Heart right ventricle (tissue), 16 donors: ENCODE data around the gene ZMPSTE24. TPM values are rescaled to one million over a fixed set of nuclear protein-coding genes. Genes with fewer than 3 reads are reported as not detected.

Experiments used
- ATAC-seq, 8 donors: fragments of 200-7000 bp; cut with Tn5 transposase; one replicate each; pipeline ENCODE4 v1.9.1; 2020; ENCODE audit warnings: mild to moderate bottlenecking in 8 of 8, moderate library complexity in 8 of 8, moderate number of reproducible peaks in 1 of 8
- DNase-seq, 2 donors: peaks; one replicate each; pipeline ENCODE4 v3.0.0-alpha.2; 2020
- H3K27ac ChIP-seq, 10 donors: fragments of 200-600 bp; sonication (generic) in 2 of 10; one replicate each; pipeline versions ENCODE4 v1.5.0 to v1.8.0; 2020 to 2022; ENCODE audit warnings: mild to moderate bottlenecking in 3 of 10
- H3K27me3 ChIP-seq, 7 donors: fragments of 200-600 bp; one replicate each; pipeline ENCODE4 v1.8.0; 2021 to 2022; ENCODE audit warnings: mild to moderate bottlenecking in 2 of 7
- H3K36me3 ChIP-seq, 9 donors: fragments of 200-600 bp; sonication (generic) in 1 of 9; one replicate each; pipeline versions ENCODE4 v1.5.0 to v1.8.0; 2020 to 2022; ENCODE audit warnings: mild to moderate bottlenecking in 2 of 9
- H3K4me1 ChIP-seq, 9 donors: fragments of 200-600 bp; sonication (generic) in 1 of 9; one replicate each; pipeline versions ENCODE4 v1.5.0 to v1.8.0; 2020 to 2022; ENCODE audit warnings: mild to moderate bottlenecking in 4 of 9
- H3K4me3 ChIP-seq, 10 donors: fragments of 200-600 bp; sonication (generic) in 2 of 10; one replicate each; pipeline versions ENCODE4 v1.5.0 to v1.8.0; 2020 to 2022; ENCODE audit warnings: mild to moderate bottlenecking in 7 of 10, moderate library complexity in 2 of 10
- H3K9me3 ChIP-seq, 11 donors: fragments of 200-600 bp in 10 of 11; sonication (generic) in 2 of 11; one replicate each; pipeline versions ENCODE4 v1.5.0 to v1.8.0; 2013 to 2022; ENCODE audit warnings: mild to moderate bottlenecking in 2 of 11, control low read depth in 1 of 11, moderate library complexity in 1 of 11
- WGBS, 2 donors: extraction: QIAGEN DNeasy Blood & Tissue Kit; methylation state at CpG; one replicate each; pipeline ENCODE4 v1.1.7; 2013; ENCODE audit warnings: inconsistent platforms in 1 of 2; 5-methylcytosine and 5-hydroxymethylcytosine counted together
- intact Hi-C, 10 donors: fragments of 100-400 bp; cut with DNase I; formaldehyde crosslinking; loops; one replicate each; pipeline versions ENCODE4 v1.11.1 to v1.14.2; 2022
- polyA plus RNA-seq, 2 donors: library from polyadenylated mRNA; stranded (reverse); fragments of 200-250 nt; gene quantifications; one replicate each; pipeline ENCODE4 v1.2.3, GENCODE V29; 2013
- total RNA-seq, 10 donors: library from RNA; stranded (reverse); fragmentation: NEBNext Ultra II Directional in 3 of 10; extraction: Animal tissue kit (Norgen Biotek cat#: 25700) in 3 of 10; gene quantifications; one replicate each; pipeline versions ENCODE4 v1.2.1 to v1.2.4, GENCODE V29; 2021 to 2023
- TF ChIP-seq, protein P1 (sequence below), 9 donors: fragments of 200-600 bp; sonication (generic) in 2 of 9; IDR thresholded peaks; one replicate each; pipeline versions ENCODE4 v1.5.0 to v1.8.0; 2021 to 2022; ENCODE audit warnings: antibody characterized with exemption in 9 of 9, mild to moderate bottlenecking in 5 of 9, moderate library complexity in 1 of 9
- donor health status: Arrhythmogenic right ventricular cardiomyopathy.
- donor health status: ischemic (EF 13 %, LVEDD 7.1; RV severe dilation, severe dysfunction).
- donor health status: healthy with polysubstance abuse.
- donor health status: DM: no; HTN: yes; CAD: no.
- donor health status: DM: no; HTN: no; CAD: no.
- donor health status: ischemic (EF 25% LVEDD 6.9; RV normal size, moderate dysfunction).
- donor health status: ischemic (EF 25% LVEDD 5.7; RV mildly dilated, moderate dysfunction).
- donor health status: healthy.
- donor health status: DM: yes; HTN: yes; CAD: no.
- donor health status: Ischemic cardiomyopathy.
- donor health status: ischemic (EF 35%, LVEDD 5.7; RV mildly dilated, moderate dysfunction).
- donor health status: nonischemic (EF 11% LVEDD 7.7; RV severe dilation, severe dysfunction).
- donor health status: DM: yes; HTN: yes; CAD: no.
- donor health status: PGD.
- donor health status: ischemic (EF 29% LVEDD 5.4; RV normal size, mild dysfunction).
- donor health status: nonischemic (EF 23%, LVEDD 6.1; RV moderate dilation, normal function).

Gene ZMPSTE24
- total and polyA plus RNA-seq, 12 donors: 19.9 to 47.5 (median 27.5) TPM

DNA sequence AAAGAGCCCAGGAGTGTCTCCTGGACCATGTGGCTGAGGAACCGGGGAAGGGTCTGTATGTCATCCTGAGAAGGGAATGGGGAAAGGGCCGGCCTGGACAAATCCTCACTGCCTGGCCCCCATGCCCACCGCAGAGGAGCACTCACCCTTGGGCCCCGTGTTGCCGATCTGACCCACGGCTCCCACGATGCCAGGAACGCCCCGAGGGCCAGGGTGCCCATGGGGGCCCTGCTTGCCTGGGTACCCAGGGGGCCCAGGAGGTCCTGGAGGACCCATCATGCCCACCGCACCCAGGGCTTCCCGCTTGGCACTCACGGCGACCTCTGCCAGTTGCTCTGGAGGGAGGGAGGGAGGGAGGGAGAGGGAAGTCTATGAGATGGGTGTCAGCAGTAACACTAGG, 44.4 kb downstream of the ZMPSTE24 start:
- no peak for DNase-seq
- intact Hi-C loops: no loop called here
- Histone ChIP-seq H3K4me1 (no peaks in the 10 kb centered on the region), H3K27ac (no peak overlapping the region), H3K4me3 (no peak overlapping the region), H3K9me3 (no peaks in the 10 kb centered on the region), H3K27me3 (peaks cover 0 to 20% (median 15%) of the 10 kb centered on the region in 7 donors), H3K36me3 (no peaks in the 10 kb centered on the region)
- TF ChIP-seq, protein P1, sequence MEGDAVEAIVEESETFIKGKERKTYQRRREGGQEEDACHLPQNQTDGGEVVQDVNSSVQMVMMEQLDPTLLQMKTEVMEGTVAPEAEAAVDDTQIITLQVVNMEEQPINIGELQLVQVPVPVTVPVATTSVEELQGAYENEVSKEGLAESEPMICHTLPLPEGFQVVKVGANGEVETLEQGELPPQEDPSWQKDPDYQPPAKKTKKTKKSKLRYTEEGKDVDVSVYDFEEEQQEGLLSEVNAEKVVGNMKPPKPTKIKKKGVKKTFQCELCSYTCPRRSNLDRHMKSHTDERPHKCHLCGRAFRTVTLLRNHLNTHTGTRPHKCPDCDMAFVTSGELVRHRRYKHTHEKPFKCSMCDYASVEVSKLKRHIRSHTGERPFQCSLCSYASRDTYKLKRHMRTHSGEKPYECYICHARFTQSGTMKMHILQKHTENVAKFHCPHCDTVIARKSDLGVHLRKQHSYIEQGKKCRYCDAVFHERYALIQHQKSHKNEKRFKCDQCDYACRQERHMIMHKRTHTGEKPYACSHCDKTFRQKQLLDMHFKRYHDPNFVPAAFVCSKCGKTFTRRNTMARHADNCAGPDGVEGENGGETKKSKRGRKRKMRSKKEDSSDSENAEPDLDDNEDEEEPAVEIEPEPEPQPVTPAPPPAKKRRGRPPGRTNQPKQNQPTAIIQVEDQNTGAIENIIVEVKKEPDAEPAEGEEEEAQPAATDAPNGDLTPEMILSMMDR (IDR thresholded peaks at IDR 0.05): no peak
- 91 to 92% methylated on average over 13 of the region's 13 CpGs for whole genome bisulfite sequencing, 2 donors
- no peak for ATAC-seq

DNA sequence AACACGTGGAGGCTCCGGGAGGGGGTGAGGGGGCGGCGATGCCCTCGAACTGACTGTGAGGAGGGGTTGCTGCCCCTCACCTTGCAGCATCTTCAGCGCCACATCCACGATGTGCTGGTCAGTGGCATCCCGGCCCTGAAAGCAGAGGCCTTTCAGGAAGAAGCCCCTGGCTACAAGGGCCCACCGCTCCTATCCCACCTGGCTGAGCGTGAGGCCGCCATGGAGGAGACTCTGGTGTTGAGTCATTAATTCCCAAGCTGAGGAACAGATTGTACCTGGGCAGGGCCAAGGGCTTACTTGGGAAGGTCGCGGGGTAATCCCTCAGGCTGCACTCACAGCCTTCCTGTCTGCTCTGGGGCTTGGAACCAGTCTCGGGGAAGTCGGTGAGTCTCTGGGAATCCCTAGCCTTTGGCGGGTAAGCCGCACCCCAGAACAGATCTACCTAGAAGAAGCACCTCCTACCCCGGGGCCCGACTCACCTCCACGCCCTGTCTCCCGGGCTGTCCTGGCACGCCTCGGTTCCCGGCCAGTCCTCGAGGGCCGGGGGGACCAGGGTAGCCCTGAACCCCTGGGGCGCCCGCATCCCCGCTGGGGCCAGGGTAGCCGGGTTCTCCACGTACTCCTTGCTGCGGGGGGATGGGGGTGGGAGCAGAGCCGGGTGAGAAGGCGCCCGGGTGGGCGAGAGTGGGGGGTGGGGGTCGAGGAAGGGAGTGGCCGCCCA, 45.2 kb downstream of the ZMPSTE24 start:
- Histone ChIP-seq H3K27me3 (peaks cover 0 to 20% (median 15%) of the 10 kb centered on the region in 7 donors), H3K9me3 (no peaks in the 10 kb centered on the region), H3K4me3 (peak overlapping the region in 3 of 10 donors; percentile 22 to 31 (median 28)), H3K27ac (no peak overlapping the region), H3K36me3 (no peaks in the 10 kb centered on the region), H3K4me1 (peaks cover 0 to 4% (median 0%) of the 10 kb centered on the region in 9 donors)
- 63% methylated on average over 35 to 38 of the region's 38 CpGs for WGBS, 2 donors
- intact Hi-C loops: no loop called here
- TF ChIP-seq, protein P1 (IDR thresholded peaks at IDR 0.05): no peak
- DNase-seq (no peak), ATAC-seq (peak in 1 of 8 donors; percentile 32)

DNA sequence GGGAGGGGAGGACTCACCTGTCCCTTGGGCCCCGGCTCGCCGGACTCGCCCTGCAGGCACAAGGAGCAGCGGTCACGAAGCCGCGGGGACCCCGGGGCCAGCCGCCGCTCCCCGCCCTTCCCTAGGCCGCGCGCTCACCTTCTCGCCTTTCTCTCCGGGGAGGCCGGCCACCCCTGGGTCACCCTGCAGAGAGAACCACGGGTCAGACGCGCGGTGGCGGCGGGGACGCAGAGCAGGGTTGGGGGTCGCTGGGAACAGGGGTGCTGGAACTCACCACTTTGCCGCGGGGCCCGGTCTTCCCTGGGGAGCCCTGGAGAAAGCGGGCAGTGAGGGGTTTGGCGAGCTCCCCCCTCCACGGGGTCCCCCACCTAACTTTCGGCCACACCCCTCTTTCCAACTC, 45.8 kb downstream of the ZMPSTE24 start:
- intact Hi-C loops: no loop called here
- peak overlapping the region in 5 of 10 donors; percentile 3 to 31 (median 22) for H3K4me3 ChIP-seq

DNA sequence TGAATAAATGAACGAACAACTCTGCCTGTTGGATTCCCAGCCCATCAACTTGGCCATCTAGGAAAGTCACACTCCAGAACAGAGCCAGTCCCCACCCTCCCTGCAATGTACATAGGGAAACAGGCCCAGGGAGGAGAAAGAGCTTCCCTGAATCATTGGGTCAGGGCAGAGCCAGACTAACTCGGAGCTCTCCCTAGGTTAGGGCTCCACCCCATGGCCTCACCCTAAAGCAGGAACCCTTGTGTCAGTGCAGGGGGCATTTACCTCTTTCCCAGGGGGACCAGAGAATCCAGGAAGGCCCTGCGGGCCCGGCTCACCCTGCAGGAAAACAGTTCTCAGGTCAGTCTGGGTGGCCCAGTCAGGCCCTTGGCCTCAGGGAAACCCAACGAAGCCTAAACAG, 47.4 kb downstream of the ZMPSTE24 start:
- intact Hi-C loops: no loop called here
- TF ChIP-seq, protein P1 (IDR thresholded peaks at IDR 0.05): peak in 4 of 9 donors; percentile 8 to 21 (median 16)
- Histone ChIP-seq H3K27me3 (peaks cover 0 to 20% (median 15%) of the 10 kb centered on the region in 7 donors), H3K27ac (no peak overlapping the region), H3K4me3 (no peak overlapping the region), H3K36me3 (no peaks in the 10 kb centered on the region), H3K9me3 (no peaks in the 10 kb centered on the region), H3K4me1 (peaks cover 0 to 6% (median 0%) of the 10 kb centered on the region in 9 donors)
- ATAC-seq: peak in 1 of 8 donors; percentile 38
- 77 to 86% methylated on average over 5 of the region's 5 CpGs for WGBS, 2 donors
- no peak for DNase-seq

More for the DNA sequence above, 45.8 kb downstream of the ZMPSTE24 start:
- H3K27me3 ChIP-seq: peaks cover 0 to 20% (median 15%) of the 10 kb centered on the region in 7 donors
- H3K27ac ChIP-seq: no peak overlapping the region
- H3K36me3 ChIP-seq: no peaks in the 10 kb centered on the region
- TF ChIP-seq, protein P1 (IDR thresholded peaks at IDR 0.05): no peak
- ATAC-seq (peak in 1 of 8 donors; percentile 15), DNase-seq (no peak)
- no peaks in the 10 kb centered on the region for H3K9me3 ChIP-seq
- H3K4me1 ChIP-seq: peaks cover 0 to 6% (median 0%) of the 10 kb centered on the region in 9 donors
- 22 to 33% methylated on average over 33 of the region's 33 CpGs for WGBS, 2 donors
